HG03457 (cell line): Measurements from ENCODE around the gene HSP90B1.

ENCODE experiments used
- ATAC-seq: cut with Tn5 transposase; IDR thresholded peaks from one replicate; pipeline ENCODE4 v1.9.1; 2021; ENCODE audit warnings: moderate number of reproducible peaks; ENCODE audit not compliant: unreplicated experiment

HSP90B1 gene

GRCh38 chr12:103969391-103969790 is 39.2 kb downstream of the HSP90B1 start:
- no peak for ATAC-seq

GRCh38 chr12:103973909-103974308 is 43.7 kb downstream of the HSP90B1 start:
- no peak for ATAC-seq

GRCh38 chr12:103975368-103975767 is 45.2 kb downstream of the HSP90B1 start:
- ATAC-seq = no peak

GRCh38 chr12:103978384-103978982 is 48.3 kb downstream of the HSP90B1 start:
- ATAC-seq = no peak

- no peak for ATAC-seq
These were observed 56.6 kb downstream of the HSP90B1 start for GRCh38 chr12:103986829-103987228.

- no peak for ATAC-seq
These were observed 64.0 kb downstream of the HSP90B1 start for GRCh38 chr12:103994235-103994634.

GRCh38 chr12:103996595-103996994 is 66.4 kb downstream of the HSP90B1 start:
- no peak for ATAC-seq

- no peak for ATAC-seq
These were observed 67.2 kb downstream of the HSP90B1 start for GRCh38 chr12:103997286-103997900.
